Measurements from ENCODE around the gene OR6B1.
A peak's percentile ranks its signal among the peaks of the same experiment; 100 is the strongest.

Gene OR6B1

DNA sequence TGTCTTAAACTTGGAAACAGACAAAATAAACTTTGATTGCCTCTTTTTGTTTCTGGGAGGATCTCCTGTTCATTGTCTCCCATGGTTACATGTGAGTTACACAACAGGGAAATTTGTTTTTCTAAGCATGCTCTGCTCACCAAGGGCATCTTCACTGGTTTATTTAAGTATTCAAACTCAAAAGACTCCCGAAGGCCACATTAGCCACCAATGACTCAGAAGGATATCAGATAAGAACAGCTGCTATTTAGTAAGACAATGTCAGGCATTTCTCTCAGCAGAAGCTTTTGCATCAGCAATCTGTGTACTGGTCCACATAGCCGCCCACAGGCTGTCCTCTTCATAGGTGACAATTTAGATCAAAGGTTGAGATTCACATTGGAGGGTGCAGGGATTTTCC is 19.3 kb downstream of the OR6B1 start:
- FAIRE-seq, result no peak
- DNase-seq (ENCODE audit: insufficient read length, low spot score), result no peak
- TF ChIP-seq, protein P1, sequence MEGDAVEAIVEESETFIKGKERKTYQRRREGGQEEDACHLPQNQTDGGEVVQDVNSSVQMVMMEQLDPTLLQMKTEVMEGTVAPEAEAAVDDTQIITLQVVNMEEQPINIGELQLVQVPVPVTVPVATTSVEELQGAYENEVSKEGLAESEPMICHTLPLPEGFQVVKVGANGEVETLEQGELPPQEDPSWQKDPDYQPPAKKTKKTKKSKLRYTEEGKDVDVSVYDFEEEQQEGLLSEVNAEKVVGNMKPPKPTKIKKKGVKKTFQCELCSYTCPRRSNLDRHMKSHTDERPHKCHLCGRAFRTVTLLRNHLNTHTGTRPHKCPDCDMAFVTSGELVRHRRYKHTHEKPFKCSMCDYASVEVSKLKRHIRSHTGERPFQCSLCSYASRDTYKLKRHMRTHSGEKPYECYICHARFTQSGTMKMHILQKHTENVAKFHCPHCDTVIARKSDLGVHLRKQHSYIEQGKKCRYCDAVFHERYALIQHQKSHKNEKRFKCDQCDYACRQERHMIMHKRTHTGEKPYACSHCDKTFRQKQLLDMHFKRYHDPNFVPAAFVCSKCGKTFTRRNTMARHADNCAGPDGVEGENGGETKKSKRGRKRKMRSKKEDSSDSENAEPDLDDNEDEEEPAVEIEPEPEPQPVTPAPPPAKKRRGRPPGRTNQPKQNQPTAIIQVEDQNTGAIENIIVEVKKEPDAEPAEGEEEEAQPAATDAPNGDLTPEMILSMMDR (IDR thresholded peaks at IDR 0.05; ENCODE audit: insufficient read depth, missing control alignments), result no peak

DNA sequence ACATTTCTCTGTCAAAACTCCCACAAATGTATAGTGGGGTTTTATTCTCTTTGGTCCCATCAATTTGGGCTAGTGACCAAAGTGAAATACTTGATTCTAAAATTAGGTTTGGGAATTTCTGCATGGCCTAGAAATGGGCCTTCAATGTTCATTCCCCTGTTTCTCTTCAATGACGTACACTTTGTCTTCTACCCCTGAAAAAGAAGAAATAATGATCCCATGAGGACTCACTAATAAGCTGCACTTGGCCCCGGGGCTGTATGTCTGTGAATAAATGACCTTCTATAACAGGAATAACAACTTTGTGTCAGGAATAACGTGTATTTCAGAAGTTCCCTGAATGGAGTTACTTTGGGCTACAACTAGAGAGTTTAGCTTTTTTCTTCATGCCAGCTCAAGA is 20.2 kb downstream of the OR6B1 start:
- FAIRE-seq, result no peak
- TF ChIP-seq, protein P1 (IDR thresholded peaks at IDR 0.05; ENCODE audit: insufficient read depth, missing control alignments), result no peak

GRCh38 chr7:144022169-144022568 is 22.0 kb downstream of the OR6B1 start:
- no peak for FAIRE-seq
- TF ChIP-seq, protein P1 (IDR thresholded peaks at IDR 0.05; ENCODE audit: insufficient read depth, missing control alignments), result no peak

More for the DNA sequence above, 20.2 kb downstream of the OR6B1 start:
- no peak for DNase-seq (ENCODE audit: insufficient read length, low spot score)

DNA sequence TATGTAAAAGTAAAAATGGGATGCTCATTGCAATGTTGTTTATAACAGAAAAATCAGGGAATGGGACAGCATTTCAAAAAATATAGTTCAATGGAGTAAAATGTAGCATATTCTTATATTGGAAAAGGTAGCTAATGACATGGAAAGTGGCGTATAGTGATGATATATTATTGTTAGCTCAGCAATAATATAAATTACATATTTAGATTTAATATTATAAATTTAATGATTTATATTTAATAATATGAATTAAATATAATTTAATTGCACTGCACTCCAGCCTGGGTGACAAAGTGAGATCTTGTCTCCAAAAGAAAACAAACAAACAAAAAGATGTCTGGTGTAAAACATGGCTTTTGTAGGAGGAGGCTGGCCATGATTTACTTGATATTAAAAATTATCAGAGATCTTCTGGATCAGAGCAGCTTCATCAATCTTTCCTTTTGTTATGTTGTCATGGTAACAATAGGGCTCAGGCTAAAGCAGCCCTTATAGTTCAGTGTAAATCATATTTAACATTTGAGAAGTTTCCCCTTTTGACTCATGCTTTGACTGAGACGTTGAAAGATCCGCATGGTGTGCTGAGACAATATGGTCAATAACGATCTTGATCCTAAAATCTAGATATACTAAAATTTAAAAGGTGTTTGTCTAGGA is 23.2 kb downstream of the OR6B1 start:
- FAIRE-seq (no peak), DNase-seq (ENCODE audit: insufficient read length, low spot score) (no peak)
- TF ChIP-seq, protein P1 (IDR thresholded peaks at IDR 0.05; ENCODE audit: insufficient read depth, missing control alignments), result no peak

More at GRCh38 chr7:144022169-144022568, 22.0 kb downstream of the OR6B1 start:
- DNase-seq (ENCODE audit: insufficient read length, low spot score), result no peak

GRCh38 chr7:144024213-144024612 is 24.1 kb downstream of the OR6B1 start:
- TF ChIP-seq, protein P1 (IDR thresholded peaks at IDR 0.05; ENCODE audit: insufficient read depth, missing control alignments), result no peak
- DNase-seq (ENCODE audit: insufficient read length, low spot score), result no peak
- FAIRE-seq, result no peak

DNA sequence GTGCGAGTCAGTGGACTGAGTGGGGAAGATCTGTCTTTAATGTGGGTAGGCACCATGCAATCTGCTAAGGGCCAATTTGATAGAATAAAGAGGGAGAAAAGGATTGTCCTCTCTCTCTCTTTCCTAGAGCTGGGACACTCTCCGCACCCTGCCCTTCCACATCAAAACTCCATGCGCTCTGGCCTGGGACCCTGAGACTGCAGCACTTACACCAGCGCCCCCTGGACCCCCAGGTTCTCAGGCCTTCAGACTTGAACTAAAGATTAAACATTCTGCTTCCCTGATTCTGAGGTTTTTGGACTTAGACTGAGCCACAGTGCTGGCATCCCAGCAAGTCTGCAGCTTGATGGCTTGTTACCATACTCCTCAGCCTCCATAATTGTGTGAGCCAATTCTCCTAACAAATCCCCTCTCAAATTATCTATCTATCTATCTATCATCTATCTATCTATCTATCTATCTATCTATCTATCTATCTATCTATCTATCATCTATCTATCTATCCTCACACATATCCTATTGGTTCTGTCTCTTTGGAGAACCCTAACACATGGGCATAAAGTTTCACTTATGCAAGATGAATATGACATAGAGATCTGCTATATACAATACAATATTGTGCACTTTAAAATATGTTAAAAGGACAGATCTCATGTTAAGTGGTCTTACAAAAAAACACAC is 26.2 kb downstream of the OR6B1 start:
- TF ChIP-seq, protein P1 (IDR thresholded peaks at IDR 0.05; ENCODE audit: insufficient read depth, missing control alignments), result no peak
- DNase-seq (ENCODE audit: insufficient read length, low spot score) (no peak), FAIRE-seq (no peak)

GRCh38 chr7:144027070-144027469 is 26.9 kb downstream of the OR6B1 start:
- FAIRE-seq, result peak; percentile 77

More at GRCh38 chr7:144027070-144027469, 26.9 kb downstream of the OR6B1 start:
- TF ChIP-seq, protein P1 (IDR thresholded peaks at IDR 0.05; ENCODE audit: insufficient read depth, missing control alignments), result peak; percentile 40
- DNase-seq (ENCODE audit: insufficient read length, low spot score), result no peak
